Sigmoid colon (tissue), 7 donors: ENCODE results near the gene RAB11FIP3. TPM values are rescaled to one million over a fixed set of nuclear protein-coding genes. Genes with fewer than 3 reads are reported as not detected.

Experiments
- DNase-seq: peaks from one replicate; pipeline ENCODE4 v3.0.0-alpha.2; 2019
- H3K27ac ChIP-seq, 4 donors: fragments of 200-600 bp; sonication (generic); one replicate each; pipeline ENCODE4 v1.5.1; 2016 to 2019; ENCODE audit warnings: mild to moderate bottlenecking in 1 of 4
- H3K27me3 ChIP-seq, 3 donors: fragments of 200-600 bp; sonication (generic); one replicate each; pipeline ENCODE4 v1.5.1; 2019; ENCODE audit warnings: mild to moderate bottlenecking in 1 of 3
- H3K36me3 ChIP-seq, 4 donors: fragments of 200-600 bp; sonication (generic); one replicate each; pipeline ENCODE4 v1.5.1; 2016 to 2019
- H3K4me1 ChIP-seq, 4 donors: fragments of 200-600 bp; sonication (generic); one replicate each; pipeline ENCODE4 v1.5.1; 2017 to 2019
- H3K4me3 ChIP-seq, 4 donors: fragments of 200-600 bp; sonication (generic); one replicate each; pipeline ENCODE4 v1.5.1; 2017 to 2019; ENCODE audit warnings: mild to moderate bottlenecking in 2 of 4, moderate library complexity in 1 of 4
- H3K9me3 ChIP-seq, 4 donors: fragments of 200-600 bp in 3 of 4; sonication (generic) in 3 of 4; one replicate each; pipeline versions ENCODE4 v1.5.1 to v1.6.1; 2013 to 2019
- CTCF ChIP-seq, 4 experiments: fragments of 450-650 bp in 3 of 4; fragments of 200-600 bp in 1 of 4; IDR thresholded peaks; one replicate each; pipeline ENCODE4 v1.5.1; 2016 to 2019; ENCODE audit warnings: antibody characterized with exemption in 4 of 4, mild to moderate bottlenecking in 3 of 4, moderate library complexity in 2 of 4
- EP300 ChIP-seq, 4 donors: sonication (generic); formaldehyde crosslinking; IDR thresholded peaks; one replicate each; pipeline ENCODE4 v1.6.1; 2017; ENCODE audit warnings: antibody characterized with exemption in 4 of 4
- POLR2A ChIP-seq, 2 donors: fragments of 450-650 bp; IDR thresholded peaks; one replicate each; pipeline ENCODE4 v1.6.1; 2016; ENCODE audit warnings: antibody characterized with exemption in 2 of 2, mild to moderate bottlenecking in 2 of 2, moderate library complexity in 2 of 2
- POLR2AphosphoS5 ChIP-seq, 4 donors: sonication (generic); formaldehyde crosslinking; IDR thresholded peaks; one replicate each; pipeline ENCODE4 v1.6.1; 2017; ENCODE audit warnings: antibody characterized with exemption in 4 of 4
- WGBS, 2 donors: extraction: QIAGEN DNeasy Blood & Tissue Kit; methylation state at CpG; one replicate each; pipeline ENCODE4 v1.1.7; 2013; 5-methylcytosine and 5-hydroxymethylcytosine counted together
- intact Hi-C: fragments of 100-400 bp; cut with DNase I; formaldehyde crosslinking; loops from one replicate; pipeline ENCODE4 v1.15.1; 2023
- polyA plus RNA-seq, 3 donors: library from polyadenylated mRNA; stranded (reverse); fragments of 200-250 nt; gene quantifications; one replicate each; pipeline ENCODE4 v1.2.3, GENCODE V29; 2013
- total RNA-seq, 4 donors: library from RNA; depleted of rRNA; stranded (reverse); fragments of >200 nt; gene quantifications; one replicate each; pipeline ENCODE4 v1.1.0, GENCODE V29; 2016
- donor health status: healthy with polysubstance abuse.
- donor health status: Bipolar disorder and iron deficiency.
- donor health status: healthy.

Gene RAB11FIP3
- total and polyA plus RNA-seq, 7 donors = 10.6 to 44.9 (median 21.4) TPM

- DNase-seq = no peak
- H3K36me3 ChIP-seq = peaks cover 8 to 40% (median 20%) of the 10 kb centered on the region in 4 donors
- no peaks in the 10 kb centered on the region for H3K9me3 ChIP-seq
- peaks cover 0 to 19% (median 8%) of the 10 kb centered on the region in 4 donors for H3K4me1 ChIP-seq
- no peaks in the 10 kb centered on the region for H3K27me3 ChIP-seq
- 92 to 95% methylated on average over 13 of the region's 13 CpGs for WGBS, 2 donors
- H3K27ac ChIP-seq = no peak overlapping the region
- no peak overlapping the region for H3K4me3 ChIP-seq
- TF ChIP-seq POLR2A (IDR thresholded peaks at IDR 0.05) (no peak), POLR2AphosphoS5 (IDR thresholded peaks at IDR 0.05) (no peak), CTCF (IDR thresholded peaks at IDR 0.05) (no peak), EP300 (IDR thresholded peaks at IDR 0.05) (no peak)
- intact Hi-C loops = no loop called here
Observed at GRCh38 chr16:520847-521246, 95.4 kb downstream of the RAB11FIP3 start.

- H3K9me3 ChIP-seq = no peaks in the 10 kb centered on the region
- H3K4me3 ChIP-seq = no peak overlapping the region
- intact Hi-C loops = no loop called here
- no peak overlapping the region for H3K27ac ChIP-seq
- H3K36me3 ChIP-seq = peaks cover 8 to 32% (median 18%) of the 10 kb centered on the region in 4 donors
- H3K27me3 ChIP-seq = no peaks in the 10 kb centered on the region
- TF ChIP-seq CTCF (IDR thresholded peaks at IDR 0.05) = peak in 1 of 4 experiments; percentile 41
- no peak for TF ChIP-seq POLR2AphosphoS5 (IDR thresholded peaks at IDR 0.05)
- 36 to 79% methylated on average over 34 of the region's 34 CpGs for WGBS, 2 donors
- no peak for DNase-seq
- peaks cover 0 to 27% (median 16%) of the 10 kb centered on the region in 4 donors for H3K4me1 ChIP-seq
Observed at GRCh38 chr16:521381-522210, 96.1 kb downstream of the RAB11FIP3 start.

DNA sequence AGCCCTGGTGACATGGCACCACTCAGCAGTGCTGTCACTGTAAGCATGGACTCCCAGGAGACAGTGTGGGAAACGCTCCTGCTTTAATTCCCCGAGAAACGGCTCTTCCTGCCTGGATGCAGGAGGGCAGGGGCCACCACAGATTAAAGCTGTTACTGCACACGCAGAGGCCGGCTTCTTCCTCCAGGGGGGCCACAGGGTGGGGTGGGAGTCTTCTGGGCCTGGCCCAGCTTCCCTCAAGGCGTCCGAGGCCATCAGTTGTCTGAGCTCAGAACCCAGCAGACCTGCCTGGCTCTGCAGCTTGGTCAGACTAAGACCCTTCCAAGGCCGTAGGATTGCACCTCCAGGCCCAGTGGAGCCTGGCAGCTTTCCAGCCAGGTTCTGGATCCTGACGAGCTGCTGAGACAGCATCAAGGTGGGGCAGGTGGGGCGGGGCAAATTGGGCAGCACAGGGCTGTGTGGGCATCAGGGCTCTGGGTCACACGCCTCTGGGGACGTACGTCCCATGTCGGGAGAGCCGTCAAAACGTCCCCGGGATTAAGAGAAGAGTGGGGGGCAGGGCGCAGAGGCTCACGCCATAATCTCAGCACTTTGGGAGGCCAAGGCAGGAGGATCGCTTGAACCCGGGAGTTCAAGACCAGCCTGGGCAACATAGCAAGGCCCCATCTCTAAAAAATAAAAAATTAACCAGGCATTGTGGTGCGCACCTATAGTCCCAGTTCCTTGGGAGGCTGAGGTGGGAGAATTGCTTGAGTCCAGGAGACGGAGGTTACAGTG is 97.1 kb downstream of the RAB11FIP3 start:
- WGBS, 2 donors = 44 to 76% methylated on average over 23 of the region's 23 CpGs
- H3K9me3 ChIP-seq = no peaks in the 10 kb centered on the region
- no peak overlapping the region for H3K27ac ChIP-seq
- peaks cover 0 to 30% (median 18%) of the 10 kb centered on the region in 4 donors for H3K4me1 ChIP-seq
- H3K36me3 ChIP-seq = peaks cover 8 to 26% (median 18%) of the 10 kb centered on the region in 4 donors
- no peak for DNase-seq
- TF ChIP-seq CTCF (IDR thresholded peaks at IDR 0.05) (no peak), POLR2AphosphoS5 (IDR thresholded peaks at IDR 0.05) (no peak), POLR2A (IDR thresholded peaks at IDR 0.05) (no peak), EP300 (IDR thresholded peaks at IDR 0.05) (no peak)
- no peaks in the 10 kb centered on the region for H3K27me3 ChIP-seq
- no peak overlapping the region for H3K4me3 ChIP-seq
- intact Hi-C loops = no loop called here

DNA sequence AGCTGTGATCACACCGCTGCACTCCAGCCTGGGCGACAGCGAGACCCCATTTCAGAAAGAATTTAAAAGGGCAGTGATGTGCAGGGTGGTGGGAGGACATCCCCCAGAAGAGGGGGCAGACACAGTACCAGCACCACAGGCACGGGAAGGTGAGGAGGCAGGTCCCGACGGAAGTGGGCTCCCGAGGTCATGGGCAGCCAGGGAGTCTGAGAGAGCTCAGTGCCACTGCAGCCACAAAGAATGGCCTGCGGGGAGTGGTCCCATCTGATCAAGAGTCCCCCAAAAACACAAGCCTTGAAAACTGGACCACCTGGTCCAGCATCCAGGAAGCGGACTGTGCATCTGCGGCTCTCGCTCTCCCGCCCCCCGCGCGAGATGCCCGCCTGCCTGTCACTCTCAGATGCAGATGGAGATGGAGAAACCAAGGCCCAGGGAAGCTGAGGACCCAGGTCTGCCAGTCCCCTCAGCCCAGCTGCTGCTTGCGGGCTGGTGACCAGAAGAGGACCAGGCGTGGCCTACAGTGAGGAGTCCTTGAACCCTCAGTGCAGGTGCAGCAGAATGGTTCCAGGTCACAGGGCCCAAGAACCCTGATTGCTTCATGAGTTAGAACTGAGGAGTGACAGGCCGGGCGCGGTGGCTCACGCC is 97.8 kb downstream of the RAB11FIP3 start:
- H3K9me3 ChIP-seq = no peaks in the 10 kb centered on the region
- H3K27ac ChIP-seq = no peak overlapping the region
- intact Hi-C loops = no loop called here
- no peaks in the 10 kb centered on the region for H3K27me3 ChIP-seq
- peaks cover 8 to 26% (median 18%) of the 10 kb centered on the region in 4 donors for H3K36me3 ChIP-seq
- 88 to 93% methylated on average over 22 of the region's 22 CpGs for WGBS, 2 donors
- H3K4me1 ChIP-seq = peaks cover 0 to 31% (median 18%) of the 10 kb centered on the region in 4 donors
- no peak for DNase-seq
- no peak for TF ChIP-seq CTCF (IDR thresholded peaks at IDR 0.05)
- TF ChIP-seq POLR2AphosphoS5 (IDR thresholded peaks at IDR 0.05) = no peak
- TF ChIP-seq POLR2A (IDR thresholded peaks at IDR 0.05) = no peak
- TF ChIP-seq EP300 (IDR thresholded peaks at IDR 0.05) = no peak
- no peak overlapping the region for H3K4me3 ChIP-seq
